Muscle of leg (tissue), 11 donors: ENCODE data around the gene THRAP3. TPM values are rescaled to one million over a fixed set of nuclear protein-coding genes. Genes with fewer than 3 reads are reported as not detected.
A peak's percentile ranks its signal among the peaks of the same experiment; 100 is the strongest.

ENCODE experiments used
- DNase-seq: peaks from one replicate; pipeline ENCODE4 v3.0.0; 2013
- H3K27ac ChIP-seq: one replicate; pipeline ENCODE4 v1.5.1; 2013; ENCODE audit warnings: mild to moderate bottlenecking, low read length, control low read depth
- H3K27me3 ChIP-seq: one replicate; pipeline ENCODE4 v1.6.1; 2013; ENCODE audit warnings: low read length; ENCODE audit not compliant: control insufficient read depth, insufficient read depth
- H3K36me3 ChIP-seq: one replicate; pipeline ENCODE4 v1.6.1; 2013; ENCODE audit warnings: low read length; ENCODE audit not compliant: control insufficient read depth, insufficient read depth
- H3K4me1 ChIP-seq: one replicate; pipeline ENCODE4 v1.6.1; 2013; ENCODE audit warnings: low read length; ENCODE audit not compliant: control insufficient read depth, insufficient read depth
- H3K4me3 ChIP-seq: one replicate; pipeline ENCODE4 v1.5.1; 2013; ENCODE audit warnings: low read length, control low read depth
- H3K9me3 ChIP-seq: replicated peaks from 2 replicates; pipeline ENCODE4 v1.6.1; 2013; ENCODE audit warnings: low read depth, low read length; ENCODE audit not compliant: control insufficient read depth
- WGBS: methylation state at CpG from one replicate; pipeline ENCODE4 v1.1.5; 2013; ENCODE audit warnings: missing lambda C conversion rate; ENCODE audit not compliant: insufficient coverage; 5-methylcytosine and 5-hydroxymethylcytosine counted together
- polyA plus RNA-seq, 8 donors: library from polyadenylated mRNA; unstranded; fragments of 120-200 nt; gene quantifications; one replicate each; pipeline versions ENCODE4 v1.2.1 to v1.2.3, GENCODE V29; 2013; ENCODE audit warnings: inconsistent platforms in 1 of 8, low replicate concordance in 1 of 8; ENCODE audit not compliant: insufficient read length in 8 of 8, insufficient read depth in 1 of 8
- total RNA-seq: library from RNA; stranded (reverse); fragments of 120-200 nt; gene quantifications from one replicate; pipeline ENCODE4 v1.2.4, GENCODE V29; 2013

THRAP3 gene
- total and polyA plus RNA-seq, 9 donors, result 55.6 to 111 (median 91.2) TPM

DNA sequence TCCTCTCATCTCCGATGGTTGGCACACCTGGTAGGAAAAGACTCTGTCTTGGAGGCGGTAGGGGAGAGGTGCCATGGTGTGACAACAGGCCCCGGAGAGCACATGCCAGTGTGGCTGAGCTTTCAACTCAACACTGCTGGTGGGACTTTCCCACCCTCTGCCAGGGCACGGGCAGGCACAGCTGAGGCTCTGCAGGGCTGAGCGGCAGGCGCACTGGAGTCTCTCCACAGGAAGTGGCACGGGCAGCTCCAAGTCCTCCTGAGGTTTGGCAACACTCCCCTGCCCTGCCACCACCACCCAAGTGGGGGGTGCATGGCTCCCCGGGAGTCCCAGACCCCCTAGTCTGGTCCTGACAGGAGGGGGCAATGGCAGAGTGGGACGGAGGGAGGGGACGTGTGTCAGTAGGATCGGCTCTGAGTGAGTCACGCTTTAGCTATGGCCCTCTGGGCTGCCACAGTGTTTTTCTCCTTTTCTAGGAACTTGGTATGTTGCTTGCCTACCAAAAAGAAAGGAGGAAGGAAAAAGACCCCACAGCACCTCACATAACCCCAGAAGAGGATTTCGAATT lies 126.5 kb downstream of the THRAP3 start:
- Histone ChIP-seq H3K9me3 (no peaks in the 10 kb centered on the region), H3K27me3 (no peaks in the 10 kb centered on the region), H3K36me3 (peaks cover 61% of the 10 kb centered on the region), H3K4me1 (peaks cover 40% of the 10 kb centered on the region), H3K4me3 (no peak overlapping the region), H3K27ac (peak overlapping the region; percentile 76)
- WGBS, result 80% methylated on average over 6 of the region's 13 CpGs
- DNase-seq, result peak; percentile 52

DNA sequence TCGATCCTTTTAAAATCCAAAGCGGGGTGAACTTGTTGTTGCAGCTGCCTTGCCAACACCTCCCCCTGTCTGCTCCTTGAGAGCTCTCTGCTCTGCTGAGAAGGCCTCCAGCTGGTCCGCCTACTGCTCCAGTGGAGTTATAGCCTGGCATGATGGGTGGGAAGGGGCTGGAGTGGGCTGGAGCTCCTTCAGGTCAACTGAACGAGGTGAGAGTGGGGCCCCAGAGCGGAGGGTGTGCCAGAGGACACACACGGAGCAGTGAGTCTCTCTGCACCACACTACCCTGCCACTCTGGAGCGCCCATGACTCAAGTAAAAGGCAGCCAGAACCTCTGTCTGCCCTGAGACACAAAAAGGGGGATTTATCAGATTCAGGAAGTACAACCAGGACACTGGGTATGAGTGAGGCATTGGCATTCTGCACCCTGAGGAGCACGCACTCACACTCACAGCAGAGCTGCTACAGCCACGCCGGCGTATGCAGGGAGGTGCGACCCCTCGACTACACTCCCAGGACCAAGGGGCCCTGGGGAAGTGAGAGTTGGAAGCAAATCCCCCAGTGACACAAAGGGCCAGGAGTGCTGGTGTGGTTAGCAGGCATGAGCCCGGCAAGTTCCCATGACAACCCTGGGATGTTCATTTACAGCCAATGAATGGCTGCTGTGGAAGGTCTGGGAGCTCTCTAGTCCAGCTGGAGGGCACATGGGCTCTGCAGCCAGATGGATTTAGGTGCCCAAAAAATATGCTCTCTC lies 127.2 kb downstream of the THRAP3 start:
- peak overlapping the region; percentile 76 for H3K27ac ChIP-seq
- peaks cover 63% of the 10 kb centered on the region for H3K36me3 ChIP-seq
- peak; percentile 43 for DNase-seq
- peaks cover 40% of the 10 kb centered on the region for H3K4me1 ChIP-seq
- WGBS, result 20% methylated on average over 3 of the region's 14 CpGs
- H3K4me3 ChIP-seq, result no peak overlapping the region
- no peaks in the 10 kb centered on the region for H3K9me3 ChIP-seq
- no peaks in the 10 kb centered on the region for H3K27me3 ChIP-seq

DNA sequence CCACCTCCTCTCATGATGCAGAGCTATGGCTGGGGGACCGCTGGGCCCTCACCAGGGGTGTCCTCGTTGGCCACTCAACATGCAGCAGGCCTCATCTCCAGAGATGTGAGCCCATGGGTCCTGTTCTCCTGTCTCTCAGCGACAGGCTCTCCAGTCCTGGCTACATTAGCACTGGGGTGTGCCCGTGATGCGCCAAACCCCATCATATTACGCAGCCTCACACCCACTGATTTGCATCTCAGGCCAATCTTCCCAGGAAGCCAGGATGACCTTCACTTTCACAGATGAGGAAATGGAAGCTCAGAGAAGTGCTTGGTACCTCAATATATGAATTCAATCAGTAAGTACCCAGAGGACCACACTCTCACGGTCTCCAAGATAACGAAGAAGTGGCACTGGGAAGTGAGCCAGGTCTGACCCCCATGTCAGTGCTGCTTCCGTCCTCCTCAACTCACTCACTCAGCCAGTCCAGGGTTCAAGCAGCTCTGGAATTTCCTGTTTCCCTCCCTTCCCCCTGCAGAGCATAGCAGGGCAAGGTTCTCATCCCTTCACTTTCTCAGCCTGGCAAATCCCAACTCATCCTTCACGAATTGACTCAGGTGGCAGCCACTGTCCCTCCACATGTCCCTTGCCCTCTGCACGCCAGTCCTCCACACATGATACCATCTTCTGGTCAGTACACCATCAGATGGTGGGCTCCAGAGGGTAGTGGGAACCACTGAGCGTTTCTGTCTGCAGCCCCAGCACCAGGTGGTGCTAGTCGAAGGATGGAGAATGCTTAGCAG lies 128.1 kb downstream of the THRAP3 start:
- Histone ChIP-seq H3K9me3 (no peaks in the 10 kb centered on the region), H3K4me3 (no peak overlapping the region), H3K27me3 (no peaks in the 10 kb centered on the region), H3K4me1 (peaks cover 40% of the 10 kb centered on the region), H3K27ac (peak overlapping the region; percentile 76), H3K36me3 (peaks cover 62% of the 10 kb centered on the region)
- 67% methylated on average over 8 of the region's 13 CpGs for WGBS
- DNase-seq, result no peak

DNA sequence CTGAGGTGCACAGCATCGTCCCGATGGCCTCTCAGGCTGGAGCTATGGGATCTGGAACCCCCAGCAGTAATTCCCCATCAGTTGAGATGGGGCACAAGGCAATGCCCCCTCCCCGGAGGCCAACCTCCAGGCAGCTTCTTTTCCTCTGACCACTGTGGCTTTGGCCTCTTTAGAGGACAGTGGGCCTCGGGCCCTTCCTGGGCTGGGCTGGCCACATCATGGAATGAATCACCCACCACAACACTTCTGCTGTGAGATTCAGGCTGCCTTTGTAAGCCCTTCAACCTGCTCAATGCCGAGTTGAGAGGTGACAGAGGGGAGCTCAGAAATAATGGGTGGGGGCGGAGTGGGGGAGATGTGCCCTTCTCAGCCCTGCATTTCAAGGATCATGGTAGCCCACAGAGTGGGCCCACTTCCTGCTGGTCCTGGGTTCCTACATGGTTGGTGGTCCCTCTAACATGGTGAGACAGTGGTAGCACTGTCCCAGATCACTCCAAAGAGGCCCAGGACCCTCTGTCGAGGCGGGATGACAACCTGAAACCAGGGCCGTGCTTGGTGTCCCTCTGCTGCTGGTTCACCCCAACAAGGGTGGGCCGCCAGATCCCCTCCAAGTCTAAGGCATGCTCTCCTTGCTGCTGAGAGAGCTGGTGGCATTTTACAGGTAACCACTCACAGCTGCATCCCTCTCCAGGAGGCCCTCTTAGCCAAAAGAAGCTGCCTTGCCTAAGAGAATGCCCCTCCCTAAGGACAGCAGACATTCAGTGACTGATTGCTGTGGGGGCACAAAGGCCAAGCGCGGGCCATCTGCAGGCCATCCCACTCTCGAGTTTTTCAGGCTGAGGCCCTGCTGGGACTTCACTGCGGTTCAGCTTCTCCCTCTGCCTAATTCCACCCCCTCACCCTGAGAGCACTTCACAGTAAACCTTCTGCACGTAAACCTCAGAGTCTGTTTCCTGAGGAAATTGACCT lies 129.0 kb downstream of the THRAP3 start:
- Histone ChIP-seq H3K36me3 (peaks cover 66% of the 10 kb centered on the region), H3K27ac (no peak overlapping the region), H3K9me3 (no peaks in the 10 kb centered on the region), H3K4me3 (no peak overlapping the region), H3K27me3 (no peaks in the 10 kb centered on the region), H3K4me1 (peaks cover 40% of the 10 kb centered on the region)
- no peak for DNase-seq
- 75% methylated on average over 11 of the region's 15 CpGs for WGBS

DNA sequence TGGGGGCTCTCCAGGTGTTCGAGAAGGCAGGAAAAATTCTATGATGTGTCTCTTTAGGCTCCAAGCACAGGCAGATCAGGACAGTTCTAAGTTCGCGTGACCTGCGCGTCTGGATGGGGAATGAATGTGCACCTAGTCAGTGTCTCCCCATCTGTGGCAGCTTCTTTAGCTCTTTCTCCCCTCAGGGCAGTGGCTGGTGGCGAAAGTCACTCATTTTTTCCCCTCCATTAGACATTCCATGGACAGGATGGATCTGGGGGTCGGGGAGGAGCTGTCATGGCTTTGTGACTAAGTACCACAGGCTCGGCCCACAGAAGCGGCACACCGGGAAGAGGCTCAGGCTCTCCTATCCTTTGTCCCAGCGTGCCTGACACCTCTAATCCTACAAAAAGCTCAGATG lies 130.2 kb downstream of the THRAP3 start:
- WGBS, result 96% methylated on average over 4 of the region's 11 CpGs
- no peak overlapping the region for H3K4me3 ChIP-seq
- H3K4me1 ChIP-seq, result peaks cover 35% of the 10 kb centered on the region
- H3K36me3 ChIP-seq, result peaks cover 69% of the 10 kb centered on the region
- H3K27me3 ChIP-seq, result no peaks in the 10 kb centered on the region
- DNase-seq, result no peak
- H3K9me3 ChIP-seq, result no peaks in the 10 kb centered on the region
- H3K27ac ChIP-seq, result no peak overlapping the region

Other genes with a start within 250 kb of the THRAP3 start
- gene TEKT2, start 140.3 kb upstream of the THRAP3 start, total RNA-seq, result 0.53 TPM
- 1 to 10 TPM in 1 of 8 donors, under 1 TPM in 7; 0.36 to 1.4 (median 0.56) TPM for gene TEKT2, start 140.3 kb upstream of the THRAP3 start, polyA plus RNA-seq
- 28.5 TPM for gene ADPRS, start 135.6 kb upstream of the THRAP3 start, total RNA-seq
- gene ADPRS, start 135.6 kb upstream of the THRAP3 start, polyA plus RNA-seq, result 10 to 100 TPM; 24.9 to 30.7 (median 27.6) TPM
- 35.7 TPM for gene COL8A2, start 99.2 kb upstream of the THRAP3 start, total RNA-seq
- 10 to 100 TPM in 4 of 8 donors, 1 to 10 TPM in 4; 4.3 to 37.4 (median 12.8) TPM for gene COL8A2, start 99.2 kb upstream of the THRAP3 start, polyA plus RNA-seq
- 42.1 TPM for gene TRAPPC3, start 75.0 kb upstream of the THRAP3 start, total RNA-seq
- 10 to 100 TPM; 32.4 to 41.9 (median 35.8) TPM for gene TRAPPC3, start 75.0 kb upstream of the THRAP3 start, polyA plus RNA-seq
- gene MAP7D1, start 68.3 kb upstream of the THRAP3 start, total RNA-seq, result 72.8 TPM
- gene MAP7D1, start 68.3 kb upstream of the THRAP3 start, polyA plus RNA-seq, result 100 to 1,000 TPM; 133 to 197 (median 170) TPM
- gene SH3D21, start 81.9 kb downstream of the THRAP3 start, total RNA-seq, result 2.3 TPM
- gene SH3D21, start 81.9 kb downstream of the THRAP3 start, polyA plus RNA-seq, result 1 to 10 TPM; 2.5 to 5.9 (median 3.5) TPM
- gene EVA1B, start 99.2 kb downstream of the THRAP3 start, total RNA-seq, result 58.3 TPM
- gene EVA1B, start 99.2 kb downstream of the THRAP3 start, polyA plus RNA-seq, result 10 to 100 TPM; 28.5 to 55.7 (median 45.5) TPM
- gene STK40, start 161.5 kb downstream of the THRAP3 start, total RNA-seq, result 12.3 TPM
- 10 to 100 TPM; 20.4 to 33.1 (median 25.4) TPM for gene STK40, start 161.5 kb downstream of the THRAP3 start, polyA plus RNA-seq
- gene LSM10, start 173.5 kb downstream of the THRAP3 start, total RNA-seq, result 5.2 TPM
- 10 to 100 TPM; 21.0 to 26.4 (median 24.6) TPM for gene LSM10, start 173.5 kb downstream of the THRAP3 start, polyA plus RNA-seq
- gene OSCP1, start 226.0 kb downstream of the THRAP3 start, total RNA-seq, result 7.0 TPM
- gene OSCP1, start 226.0 kb downstream of the THRAP3 start, polyA plus RNA-seq, result 1 to 10 TPM; 4.0 to 7.6 (median 4.8) TPM
- 44.6 TPM for gene MRPS15, start 239.9 kb downstream of the THRAP3 start, total RNA-seq
- 10 to 100 TPM; 54.2 to 65.6 (median 60.1) TPM for gene MRPS15, start 239.9 kb downstream of the THRAP3 start, polyA plus RNA-seq